Neuronal stem cell (in vitro differentiated cells): ENCODE measurements around the gene RETREG3.

Source experiments
- DNase-seq: peaks from one replicate; pipeline ENCODE4 v3.0.0-alpha.2; 2013; ENCODE audit warnings: low spot score
- H2AFZ ChIP-seq: one replicate; pipeline ENCODE4 v1.6.1; 2013; ENCODE audit warnings: mild to moderate bottlenecking, low read length, inconsistent platforms
- H2AK5ac ChIP-seq: 2 replicates; pipeline ENCODE4 v1.6.1; 2013; ENCODE audit warnings: low read depth, mild to moderate bottlenecking, inconsistent platforms, low read length, moderate library complexity, mixed read lengths
- H2BK120ac ChIP-seq: 2 replicates; pipeline ENCODE4 v1.6.1; 2013; ENCODE audit warnings: low read depth, mild to moderate bottlenecking, inconsistent platforms, low read length, moderate library complexity, mixed read lengths
- H2BK12ac ChIP-seq: one replicate; pipeline ENCODE4 v1.6.1; 2013; ENCODE audit warnings: low read length, inconsistent platforms
- H2BK15ac ChIP-seq: 2 replicates; pipeline ENCODE4 v1.6.1; 2013; ENCODE audit warnings: mild to moderate bottlenecking, low read length, inconsistent platforms, mixed read lengths
- H2BK5ac ChIP-seq: one replicate; pipeline ENCODE4 v1.6.1; 2013; ENCODE audit warnings: inconsistent platforms, mild to moderate bottlenecking, low read length, moderate library complexity
- H3K14ac ChIP-seq: one replicate; pipeline ENCODE4 v1.6.1; 2013; ENCODE audit warnings: low read length, inconsistent platforms
- H3K18ac ChIP-seq: 2 replicates; pipeline ENCODE4 v1.6.1; 2013; ENCODE audit warnings: low read length, inconsistent platforms
- H3K23ac ChIP-seq: 2 replicates; pipeline ENCODE4 v1.6.1; 2013; ENCODE audit warnings: low read depth, mild to moderate bottlenecking, mixed read lengths, low read length, inconsistent platforms; ENCODE audit not compliant: poor library complexity
- H3K27ac ChIP-seq: replicated peaks from 3 replicates; pipeline ENCODE4 v1.5.1; 2013; ENCODE audit warnings: low read length, inconsistent platforms
- H3K27me3 ChIP-seq, 3 experiments: 2 replicates each; pipeline ENCODE4 v1.6.1; 2013; ENCODE audit warnings: low read length in 3 of 3, mild to moderate bottlenecking in 2 of 3, inconsistent platforms in 1 of 3, low read depth in 1 of 3, mixed read lengths in 1 of 3, moderate library complexity in 1 of 3; ENCODE audit not compliant: control insufficient read depth in 3 of 3, insufficient read depth in 3 of 3
- H3K36me3 ChIP-seq, 2 donors: replicated peaks in 1 of 2; 2 replicates each; pipeline ENCODE4 v1.6.1; 2013; ENCODE audit warnings: low read length in 2 of 2; ENCODE audit not compliant: control insufficient read depth in 2 of 2, insufficient read depth in 2 of 2
- H3K4ac ChIP-seq: 2 replicates; pipeline ENCODE4 v1.6.1; 2013; ENCODE audit warnings: inconsistent platforms, mild to moderate bottlenecking, low read length, moderate library complexity
- H3K4me1 ChIP-seq, 2 donors: 1 replicate in 1 of 2; 2 replicates in 1 of 2; pipeline ENCODE4 v1.6.1; 2013; ENCODE audit warnings: low read length in 2 of 2, low read depth in 1 of 2; ENCODE audit not compliant: control insufficient read depth in 2 of 2, insufficient read depth in 1 of 2
- H3K4me2 ChIP-seq: one replicate; pipeline ENCODE4 v1.6.1; 2013; ENCODE audit warnings: mild to moderate bottlenecking, low read length, inconsistent platforms; ENCODE audit not compliant: insufficient read depth, poor library complexity, severe bottlenecking
- H3K4me3 ChIP-seq, 2 donors: 2 replicates each; pipeline ENCODE4 v1.5.1; 2013; ENCODE audit warnings: low read length in 2 of 2, mild to moderate bottlenecking in 2 of 2, inconsistent platforms in 1 of 2, moderate library complexity in 1 of 2
- H3K79me1 ChIP-seq: one replicate; pipeline ENCODE4 v1.6.1; 2013; ENCODE audit warnings: low read depth, mild to moderate bottlenecking, inconsistent platforms, low read length, moderate library complexity
- H3K9ac ChIP-seq: one replicate; pipeline ENCODE4 v1.6.1; 2013; ENCODE audit warnings: mild to moderate bottlenecking, low read depth, low read length, inconsistent platforms; ENCODE audit not compliant: poor library complexity
- H3K9me3 ChIP-seq, 2 donors: replicated peaks in 1 of 2; 2 replicates each; pipeline versions ENCODE3 to v1.6.1; 2013; ENCODE audit warnings: low read length in 2 of 2, mild to moderate bottlenecking in 2 of 2, inconsistent platforms in 1 of 2, low read depth in 1 of 2, mixed read lengths in 1 of 2, moderate library complexity in 1 of 2; ENCODE audit not compliant: control insufficient read depth in 2 of 2, insufficient read depth in 1 of 2
- H4K8ac ChIP-seq: one replicate; pipeline ENCODE4 v1.6.1; 2013; ENCODE audit warnings: low read depth, mild to moderate bottlenecking, inconsistent platforms, low read length, moderate library complexity
- H4K91ac ChIP-seq: one replicate; pipeline ENCODE4 v1.6.1; 2013; ENCODE audit warnings: low read length, low read depth, mild to moderate bottlenecking, inconsistent platforms; ENCODE audit not compliant: poor library complexity
- WGBS, 2 donors: extraction: QIAGEN DNeasy Blood & Tissue Kit; methylation state at CpG; one replicate each; pipeline ENCODE4 v1.1.7; 2013; ENCODE audit warnings: missing lambda C conversion rate in 2 of 2, mixed read lengths in 1 of 2; ENCODE audit not compliant: insufficient read length in 2 of 2, insufficient replicate concordance in 1 of 2; ENCODE audit errors: extremely low coverage in 2 of 2; 5-methylcytosine and 5-hydroxymethylcytosine counted together

RETREG3 gene

DNA sequence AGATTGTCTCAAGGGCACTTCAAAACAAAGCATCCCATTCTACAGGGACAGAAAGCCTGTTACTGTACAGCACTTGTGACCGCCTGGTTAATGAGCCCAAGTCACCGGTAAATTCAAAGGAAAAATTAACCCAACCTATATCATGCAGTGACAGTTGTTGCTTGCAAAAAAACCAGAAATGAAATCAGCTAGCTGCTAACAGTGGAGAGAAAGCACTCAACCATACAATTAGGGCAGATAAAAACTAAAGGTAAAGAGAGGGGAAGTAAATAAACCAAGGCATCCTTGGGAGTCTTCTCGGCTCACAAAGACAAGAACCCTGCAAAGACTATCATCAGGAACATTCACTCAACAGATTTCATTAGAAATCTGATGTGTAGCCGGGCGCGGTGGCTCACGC, 5.9 kb downstream of the RETREG3 start:
- H3K4me2 ChIP-seq = no peak overlapping the region
- peaks cover 3 to 6% of the 10 kb centered on the region in 2 donors for H3K4me1 ChIP-seq
- H2BK120ac ChIP-seq = no peak overlapping the region
- H3K23ac ChIP-seq = no peak overlapping the region
- no peak overlapping the region for H3K9ac ChIP-seq
- no peak overlapping the region for H2BK15ac ChIP-seq
- H3K4me3 ChIP-seq = no peak overlapping the region
- H2BK5ac ChIP-seq = no peak overlapping the region
- H3K14ac ChIP-seq = no peak overlapping the region
- no peak overlapping the region for H2AK5ac ChIP-seq
- no CpG with 5 or more reads among the region's 7 CpGs for WGBS, 2 donors
- H3K4ac ChIP-seq = no peak overlapping the region
- H3K27me3 ChIP-seq = no peaks in the 10 kb centered on the region
- no peak overlapping the region for H3K27ac ChIP-seq
- no peak overlapping the region for H3K18ac ChIP-seq
- DNase-seq = no peak
- H4K91ac ChIP-seq = no peak overlapping the region
- no peaks in the 10 kb centered on the region for H3K9me3 ChIP-seq
- H4K8ac ChIP-seq = no peak overlapping the region
- no peak overlapping the region for H2BK12ac ChIP-seq
- H3K79me1 ChIP-seq = peaks cover 1% of the 10 kb centered on the region
- peaks cover 0 to 17% of the 10 kb centered on the region in 2 donors for H3K36me3 ChIP-seq
- no peak overlapping the region for H2AFZ ChIP-seq

DNA sequence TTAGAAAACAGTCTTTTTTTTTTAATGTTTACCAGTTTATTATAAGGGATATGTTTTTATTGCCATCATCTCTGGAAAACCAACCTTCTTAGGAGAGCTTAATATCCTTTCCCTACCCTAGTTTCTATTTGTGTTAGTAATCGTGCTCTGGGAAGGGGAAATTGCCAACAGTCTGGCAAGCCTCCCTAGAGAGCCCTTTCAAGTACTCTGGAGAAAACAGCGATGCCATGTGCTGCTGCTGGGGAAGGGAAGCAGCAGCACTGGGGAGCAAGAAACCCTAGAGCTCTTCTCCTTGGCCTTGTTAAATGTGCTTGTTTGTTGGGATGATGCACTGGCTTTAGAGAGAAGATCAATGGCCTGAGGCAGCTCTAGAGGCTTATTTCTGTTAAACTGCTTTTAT, 10.3 kb downstream of the RETREG3 start:
- H4K8ac ChIP-seq = no peak overlapping the region
- no peak overlapping the region for H3K14ac ChIP-seq
- H3K9me3 ChIP-seq = no peaks in the 10 kb centered on the region
- H2BK15ac ChIP-seq = no peak overlapping the region
- no peak overlapping the region for H4K91ac ChIP-seq
- H2BK5ac ChIP-seq = no peak overlapping the region
- no peak overlapping the region for H3K9ac ChIP-seq
- no peak overlapping the region for H2BK12ac ChIP-seq
- H3K27ac ChIP-seq = no peak overlapping the region
- H2AFZ ChIP-seq = no peak overlapping the region
- DNase-seq = no peak
- WGBS, 2 donors = no CpG with 5 or more reads among the region's 2 CpGs
- H3K4me2 ChIP-seq = no peak overlapping the region
- H3K36me3 ChIP-seq = peaks cover 0 to 15% of the 10 kb centered on the region in 2 donors
- no peak overlapping the region for H2BK120ac ChIP-seq
- H3K23ac ChIP-seq = no peak overlapping the region
- no peaks in the 10 kb centered on the region for H3K27me3 ChIP-seq
- H3K4ac ChIP-seq = no peak overlapping the region
- H3K18ac ChIP-seq = no peak overlapping the region
- H3K4me1 ChIP-seq = no peaks in the 10 kb centered on the region
- H3K79me1 ChIP-seq = no peaks in the 10 kb centered on the region
- H3K4me3 ChIP-seq = no peak overlapping the region
- H2AK5ac ChIP-seq = no peak overlapping the region

DNA sequence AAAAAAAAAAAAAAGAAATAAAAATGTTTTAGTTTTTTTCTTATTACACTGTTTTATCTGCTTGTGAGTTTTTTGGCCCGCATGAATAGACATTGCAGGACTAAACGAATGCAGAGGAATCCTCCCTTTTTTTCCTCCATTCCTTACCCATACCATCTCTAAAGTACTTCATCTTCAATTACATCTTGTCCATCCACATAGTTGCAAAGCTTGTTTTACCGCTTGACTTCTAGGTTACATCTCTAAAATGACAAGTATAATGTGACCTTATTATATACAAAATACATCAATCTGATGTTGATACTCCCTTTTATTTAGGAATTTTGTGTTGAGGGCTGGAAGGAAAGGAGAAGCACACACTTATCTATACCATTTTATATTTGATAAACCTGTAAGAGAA, 12.8 kb downstream of the RETREG3 start:
- no peak overlapping the region for H2BK120ac ChIP-seq
- no peak overlapping the region for H4K91ac ChIP-seq
- H2AFZ ChIP-seq = no peak overlapping the region
- H3K9me3 ChIP-seq = no peaks in the 10 kb centered on the region
- H3K27me3 ChIP-seq = no peaks in the 10 kb centered on the region
- H3K79me1 ChIP-seq = no peaks in the 10 kb centered on the region
- no CpG with 5 or more reads among the region's 3 CpGs for WGBS, 2 donors
- no peak overlapping the region for H3K9ac ChIP-seq
- H3K4ac ChIP-seq = no peak overlapping the region
- no peak overlapping the region for H3K18ac ChIP-seq
- no peaks in the 10 kb centered on the region for H3K4me1 ChIP-seq
- no peak overlapping the region for H3K4me3 ChIP-seq
- no peak overlapping the region for H2BK12ac ChIP-seq
- no peak overlapping the region for H3K4me2 ChIP-seq
- H3K36me3 ChIP-seq = peaks cover 0 to 16% of the 10 kb centered on the region in 2 donors
- H2BK5ac ChIP-seq = no peak overlapping the region
- no peak overlapping the region for H2AK5ac ChIP-seq
- H2BK15ac ChIP-seq = no peak overlapping the region
- no peak overlapping the region for H3K23ac ChIP-seq
- DNase-seq = no peak
- H3K27ac ChIP-seq = no peak overlapping the region
- no peak overlapping the region for H4K8ac ChIP-seq
- no peak overlapping the region for H3K14ac ChIP-seq

DNA sequence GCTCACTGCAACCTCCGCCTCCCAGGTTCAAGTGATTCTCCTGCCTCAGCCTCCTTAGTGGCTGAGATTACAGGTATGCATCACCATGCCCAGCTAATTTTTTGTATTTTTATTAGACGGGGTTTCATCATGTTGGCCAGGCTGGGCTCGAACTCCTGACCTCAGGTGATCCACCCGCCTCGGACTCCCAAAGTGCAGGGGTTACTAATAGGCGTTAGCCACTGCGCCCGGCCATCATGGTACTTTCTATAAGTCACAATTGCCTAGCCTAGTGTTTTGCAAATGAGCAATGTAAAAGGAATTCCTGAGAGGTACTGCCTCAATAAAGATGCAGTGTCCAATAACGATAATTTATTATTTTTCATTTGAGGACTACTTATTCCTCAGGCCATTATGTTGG, 17.8 kb downstream of the RETREG3 start:
- Histone ChIP-seq H4K91ac (no peak overlapping the region), H3K23ac (no peak overlapping the region), H3K79me1 (no peaks in the 10 kb centered on the region), H3K36me3 (peaks cover 8 to 58% of the 10 kb centered on the region in 2 donors), H3K14ac (no peak overlapping the region), H3K18ac (no peak overlapping the region), H2BK15ac (no peak overlapping the region), H3K27me3 (no peaks in the 10 kb centered on the region), H2AK5ac (no peak overlapping the region), H3K4ac (no peak overlapping the region), H3K4me3 (no peak overlapping the region), H4K8ac (no peak overlapping the region), H2BK120ac (no peak overlapping the region), H3K27ac (no peak overlapping the region), H3K4me1 (no peaks in the 10 kb centered on the region), H3K9ac (no peak overlapping the region), H3K9me3 (no peaks in the 10 kb centered on the region), H3K4me2 (no peak overlapping the region), H2AFZ (no peak overlapping the region), H2BK12ac (no peak overlapping the region), H2BK5ac (no peak overlapping the region)
- DNase-seq = no peak
- WGBS, 2 donors = no CpG with 5 or more reads among the region's 9 CpGs
